GM19468 (cell line): Measurements from ENCODE around the gene UBXN1.

Experiments
- ATAC-seq: cut with Tn5 transposase; IDR thresholded peaks from one replicate; pipeline ENCODE4 v1.9.1; 2021; ENCODE audit warnings: mild to moderate bottlenecking, moderate library complexity, moderate number of reproducible peaks; ENCODE audit not compliant: unreplicated experiment; ENCODE audit errors: extremely low read depth

UBXN1 gene

GRCh38 chr11:62678770-62679696 is at the start of gene UBXN1:
Gene UBXN1 (minus strand): TSS chr11:62679073. CDS start chr11:62678923, 150 bp downstream.
- no peak for ATAC-seq

- ATAC-seq, result no peak
Observed at GRCh38 chr11:62728171-62728988, 49.5 kb upstream of the UBXN1 start, which contains the start of gene TTC9C. Gene TTC9C (plus strand): TSS chr11:62728486. CDS start chr11:62728849, 363 bp downstream.

- ATAC-seq, result peak; percentile 6
Observed at GRCh38 chr11:62727872-62728170, 48.9 kb upstream of the UBXN1 start.

- ATAC-seq, result peak; percentile 60
Observed at GRCh38 chr11:62727165-62727871, 48.4 kb upstream of the UBXN1 start, which contains the start of gene HNRNPUL2. Gene HNRNPUL2 (minus strand): TSS chr11:62727457. CDS start chr11:62727156, 301 bp downstream.

- ATAC-seq, result no peak
Observed at GRCh38 chr11:62726915-62727164, 48.0 kb upstream of the UBXN1 start.

- peak; percentile 1 for ATAC-seq
Observed at GRCh38 chr11:62726156-62726914, 47.5 kb upstream of the UBXN1 start.

GRCh38 chr11:62725646-62726045 is 46.8 kb upstream of the UBXN1 start:
- ATAC-seq, result no peak

GRCh38 chr11:62724171-62724570 is 45.3 kb upstream of the UBXN1 start:
- no peak for ATAC-seq

GRCh38 chr11:62721994-62722393 is 43.1 kb upstream of the UBXN1 start:
- no peak for ATAC-seq

GRCh38 chr11:62719302-62719978 is 40.6 kb upstream of the UBXN1 start:
- no peak for ATAC-seq

- ATAC-seq, result no peak
Observed at GRCh38 chr11:62716816-62717215, 37.9 kb upstream of the UBXN1 start.

GRCh38 chr11:62716206-62716605 is 37.3 kb upstream of the UBXN1 start:
- ATAC-seq, result no peak

- ATAC-seq, result no peak
Observed at GRCh38 chr11:62715150-62716130, 36.6 kb upstream of the UBXN1 start.

GRCh38 chr11:62713343-62713742 is 34.5 kb upstream of the UBXN1 start:
- ATAC-seq, result no peak

- ATAC-seq, result no peak
Observed at GRCh38 chr11:62712861-62713260, 34.0 kb upstream of the UBXN1 start.

- no peak for ATAC-seq
Observed at GRCh38 chr11:62712276-62712812, 33.5 kb upstream of the UBXN1 start.

GRCh38 chr11:62710001-62710345 is 31.1 kb upstream of the UBXN1 start:
- ATAC-seq, result no peak
